ENCODE data around the gene FABP7.

DNA sequence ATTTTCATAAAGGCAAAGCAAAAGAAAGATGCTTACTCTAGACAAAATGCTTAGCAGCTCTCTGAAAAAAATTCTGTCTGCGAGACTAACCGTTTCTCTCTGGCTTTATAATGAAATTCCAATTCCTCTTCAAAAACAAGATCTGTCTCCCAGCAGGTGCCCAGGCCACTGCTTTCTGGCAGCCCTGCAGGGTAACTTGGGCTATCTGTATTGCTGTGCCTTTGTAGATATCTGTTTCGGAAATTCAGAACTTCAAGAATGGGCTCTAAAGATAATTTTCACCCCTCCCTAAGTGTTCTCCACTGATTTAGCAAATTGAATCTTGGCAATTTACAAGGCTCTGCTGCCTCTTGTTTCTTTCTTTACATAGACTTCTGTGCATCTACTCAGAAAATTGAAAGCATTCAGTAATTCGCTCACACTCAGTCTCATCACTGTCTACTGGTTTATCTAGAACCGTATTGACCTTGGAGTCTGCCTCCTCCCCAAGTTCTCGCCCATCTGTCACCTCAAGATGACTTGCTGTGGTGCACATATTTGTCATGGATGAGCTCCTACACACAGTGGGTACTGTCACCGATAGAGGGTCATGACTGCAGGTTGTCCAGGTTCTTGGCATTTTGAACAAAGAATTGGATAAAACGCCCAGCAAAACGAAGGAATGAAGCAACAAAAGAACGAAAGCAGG, 26.4 kb upstream of the FABP7 start:
- TF ChIP-seq, protein P1, sequence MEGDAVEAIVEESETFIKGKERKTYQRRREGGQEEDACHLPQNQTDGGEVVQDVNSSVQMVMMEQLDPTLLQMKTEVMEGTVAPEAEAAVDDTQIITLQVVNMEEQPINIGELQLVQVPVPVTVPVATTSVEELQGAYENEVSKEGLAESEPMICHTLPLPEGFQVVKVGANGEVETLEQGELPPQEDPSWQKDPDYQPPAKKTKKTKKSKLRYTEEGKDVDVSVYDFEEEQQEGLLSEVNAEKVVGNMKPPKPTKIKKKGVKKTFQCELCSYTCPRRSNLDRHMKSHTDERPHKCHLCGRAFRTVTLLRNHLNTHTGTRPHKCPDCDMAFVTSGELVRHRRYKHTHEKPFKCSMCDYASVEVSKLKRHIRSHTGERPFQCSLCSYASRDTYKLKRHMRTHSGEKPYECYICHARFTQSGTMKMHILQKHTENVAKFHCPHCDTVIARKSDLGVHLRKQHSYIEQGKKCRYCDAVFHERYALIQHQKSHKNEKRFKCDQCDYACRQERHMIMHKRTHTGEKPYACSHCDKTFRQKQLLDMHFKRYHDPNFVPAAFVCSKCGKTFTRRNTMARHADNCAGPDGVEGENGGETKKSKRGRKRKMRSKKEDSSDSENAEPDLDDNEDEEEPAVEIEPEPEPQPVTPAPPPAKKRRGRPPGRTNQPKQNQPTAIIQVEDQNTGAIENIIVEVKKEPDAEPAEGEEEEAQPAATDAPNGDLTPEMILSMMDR (IDR thresholded peaks at IDR 0.05) = no peak
- TF ChIP-seq POLR2A (IDR thresholded peaks at IDR 0.05) (no peak), EP300 (IDR thresholded peaks at IDR 0.05) (no peak)

Data from tibial nerve (tissue), 4 donors.